Activated naive CD4-positive, alpha-beta T cell (primary cell): ENCODE measurements around the gene TMEM134.
"Not testable (repeated sequence)": the region's sequence is repeated elsewhere in the genome, so short reads cannot be mapped to it uniquely, and the experiment has no call there.

Experiments
- DNase-seq, 4 experiments: peaks; one replicate each; lab custom pipeline; 2025; lab: John Stamatoyannopoulos, UW

TMEM134 gene

GRCh38 chr11:67438158-67438902 lies 30.7 kb downstream of the TMEM134 start:
- DNase-seq, result peak; percentile 32 to 69 (median 48)

- DNase-seq, result no peak
Measured at GRCh38 chr11:67437809-67438157, 31.3 kb downstream of the TMEM134 start.

- peak in 2 of 4 experiments; percentile 75 to 83 for DNase-seq
Measured at GRCh38 chr11:67437082-67437808, 31.8 kb downstream of the TMEM134 start, which contains the start of gene PTPRCAP. PTPRCAP (minus strand) TSS chr11:67437682; CDS start chr11:67437619, 63 bp downstream.

- DNase-seq, result peak in 2 of 4 experiments; percentile 38 to 55
Measured at GRCh38 chr11:67436459-67437081, 32.5 kb downstream of the TMEM134 start.

DNA sequence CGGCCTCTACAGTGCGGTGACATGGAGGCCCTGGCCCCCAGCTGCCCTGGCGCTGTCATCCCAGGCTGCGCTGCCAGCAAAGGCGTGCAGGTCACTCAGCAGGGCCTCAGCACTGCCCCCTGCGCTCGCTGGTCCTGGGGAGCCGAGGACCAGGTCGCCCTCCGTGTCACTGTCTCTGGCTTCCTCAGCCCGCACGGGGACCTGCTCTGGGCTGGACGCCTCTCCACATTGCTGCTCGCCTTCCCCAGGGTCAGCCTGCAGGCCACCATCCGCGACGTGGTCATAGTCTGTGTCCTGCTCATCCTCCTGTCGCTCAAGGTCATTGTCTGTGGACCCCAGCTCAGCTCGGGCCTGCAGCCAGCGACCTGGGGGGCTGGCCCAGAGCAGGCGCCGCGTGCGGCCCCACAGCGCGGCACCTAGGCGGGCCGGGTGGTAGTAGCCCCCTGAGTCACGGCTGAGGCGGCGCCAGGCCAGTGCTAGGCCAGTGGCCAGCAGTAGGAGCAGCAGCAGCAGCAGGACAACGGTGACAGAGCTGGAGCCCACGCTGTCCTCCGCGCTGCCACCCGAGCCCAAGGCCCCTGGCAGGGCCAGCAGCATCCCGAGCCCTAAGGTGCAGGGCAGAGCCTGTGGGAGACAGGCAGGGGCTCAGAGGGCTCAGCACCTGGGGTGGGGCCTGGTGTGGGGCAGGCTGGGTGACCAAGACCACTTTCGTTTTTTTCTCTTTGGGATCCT lies 33.2 kb downstream of the TMEM134 start:
- no peak for DNase-seq

GRCh38 chr11:67435031-67435726 lies 33.9 kb downstream of the TMEM134 start:
- DNase-seq, result no peak

GRCh38 chr11:67434395-67434881 lies 34.6 kb downstream of the TMEM134 start:
- no peak for DNase-seq

DNA sequence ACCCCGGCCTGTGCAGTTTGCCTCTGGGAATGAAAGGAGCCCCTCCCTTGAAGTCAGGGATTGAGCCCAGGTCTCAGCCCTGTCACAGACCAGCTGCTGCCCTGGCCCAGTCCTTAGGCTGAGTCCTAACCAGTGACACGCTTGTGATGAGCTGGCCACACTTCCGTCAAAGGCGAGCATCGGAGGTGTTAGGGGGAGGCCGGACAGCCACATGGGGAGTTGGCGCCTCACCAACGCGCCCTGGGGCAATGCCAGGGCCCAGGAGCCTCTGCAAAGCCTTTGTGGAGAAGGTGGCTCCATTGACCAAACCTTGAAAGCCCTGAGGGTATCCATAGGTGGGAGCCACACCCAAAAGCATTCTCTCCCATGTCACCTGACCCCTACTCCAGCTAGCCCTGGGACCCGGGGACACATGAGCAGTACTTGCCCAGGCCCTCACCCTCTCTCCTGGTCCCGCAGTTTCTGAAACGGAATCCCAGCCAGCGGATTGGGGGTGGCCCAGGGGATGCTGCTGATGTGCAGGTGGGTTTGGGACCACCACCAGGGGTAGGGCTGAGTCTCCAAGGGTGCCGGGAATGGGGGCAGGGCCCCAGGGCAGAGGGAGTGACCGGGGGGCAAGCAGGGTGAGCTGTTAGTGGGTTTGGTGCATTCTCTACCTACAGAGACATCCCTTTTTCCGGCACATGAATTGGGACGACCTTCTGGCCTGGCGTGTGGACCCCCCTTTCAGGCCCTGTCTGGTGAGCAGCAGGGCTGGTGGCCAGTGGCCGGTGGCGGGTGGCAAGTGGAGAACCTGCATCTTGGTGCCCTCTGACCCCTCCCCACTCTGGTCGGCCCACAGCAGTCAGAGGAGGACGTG lies 35.3 kb downstream of the TMEM134 start:
- no peak for DNase-seq

- no peak for DNase-seq
Measured at GRCh38 chr11:67432655-67433349, 36.2 kb downstream of the TMEM134 start.

GRCh38 chr11:67431346-67432249 lies 37.5 kb downstream of the TMEM134 start:
- no peak for DNase-seq

GRCh38 chr11:67429722-67430121 lies 39.3 kb downstream of the TMEM134 start:
- DNase-seq, result no peak

GRCh38 chr11:67429038-67429668 lies 39.9 kb downstream of the TMEM134 start:
- no peak for DNase-seq

GRCh38 chr11:67428052-67429001 lies 40.7 kb downstream of the TMEM134 start, which contains the start of gene RPS6KB2:
RPS6KB2 (plus strand) TSS chr11:67428494; CDS start chr11:67428546, 52 bp downstream.
- DNase-seq, result peak; percentile 95 to 99 (median 98)

DNA sequence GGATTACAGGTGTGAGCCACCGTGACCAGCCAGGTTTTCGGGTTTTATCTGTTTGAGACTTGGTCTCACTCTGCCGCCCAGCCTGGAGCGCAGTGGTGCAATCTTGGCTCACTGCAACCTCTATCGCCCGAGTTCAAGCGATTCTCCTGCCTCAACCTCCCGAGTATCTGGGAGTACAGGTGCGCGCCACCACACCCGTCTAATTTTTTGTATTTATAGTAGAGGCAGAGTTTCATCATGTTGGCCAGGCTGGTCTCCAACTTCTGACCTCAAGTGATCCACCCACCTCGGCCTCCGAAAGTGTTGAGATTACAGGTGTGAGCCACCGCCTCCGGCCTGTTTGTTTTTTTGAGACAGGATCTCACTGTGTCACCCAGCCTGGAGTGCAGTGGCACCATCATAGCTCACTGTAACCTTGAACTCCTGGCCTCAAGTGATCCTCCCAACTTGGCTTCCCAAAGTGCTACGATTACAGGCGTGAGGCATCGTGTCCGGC lies 41.6 kb downstream of the TMEM134 start:
- DNase-seq, result not testable (repeated sequence)

DNA sequence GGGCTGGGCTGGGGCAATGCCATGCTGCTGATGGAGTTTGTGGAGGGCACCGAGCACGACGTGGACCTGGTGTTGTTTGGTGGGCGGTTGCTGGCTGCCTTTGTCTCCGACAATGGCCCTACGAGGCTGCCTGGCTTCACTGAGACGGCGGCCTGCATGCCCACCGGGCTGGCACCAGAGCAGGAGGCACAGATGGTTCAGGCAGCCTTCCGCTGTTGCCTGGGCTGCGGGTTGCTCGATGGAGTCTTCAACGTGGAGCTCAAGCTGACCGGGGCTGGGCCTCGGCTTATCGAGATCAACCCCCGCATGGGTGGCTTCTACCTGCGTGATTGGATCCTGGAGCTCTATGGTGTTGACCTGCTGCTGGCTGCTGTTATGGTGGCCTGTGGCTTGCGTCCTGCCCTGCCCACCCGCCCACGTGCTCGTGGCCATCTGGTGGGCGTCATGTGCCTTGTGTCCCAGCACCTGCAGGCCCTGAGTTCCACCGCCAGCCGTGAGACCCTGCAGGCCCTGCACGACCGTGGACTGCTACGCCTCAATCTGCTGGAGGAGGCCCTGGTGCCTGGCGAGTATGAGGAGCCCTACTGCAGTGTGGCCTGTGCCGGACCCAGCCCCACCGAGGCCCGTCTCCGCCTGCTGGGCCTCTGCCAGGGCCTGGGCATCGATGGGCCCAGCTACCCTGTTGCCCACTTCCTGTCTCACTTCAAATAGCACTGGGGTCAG lies 45.0 kb downstream of the TMEM134 start:
- no peak for DNase-seq

DNA sequence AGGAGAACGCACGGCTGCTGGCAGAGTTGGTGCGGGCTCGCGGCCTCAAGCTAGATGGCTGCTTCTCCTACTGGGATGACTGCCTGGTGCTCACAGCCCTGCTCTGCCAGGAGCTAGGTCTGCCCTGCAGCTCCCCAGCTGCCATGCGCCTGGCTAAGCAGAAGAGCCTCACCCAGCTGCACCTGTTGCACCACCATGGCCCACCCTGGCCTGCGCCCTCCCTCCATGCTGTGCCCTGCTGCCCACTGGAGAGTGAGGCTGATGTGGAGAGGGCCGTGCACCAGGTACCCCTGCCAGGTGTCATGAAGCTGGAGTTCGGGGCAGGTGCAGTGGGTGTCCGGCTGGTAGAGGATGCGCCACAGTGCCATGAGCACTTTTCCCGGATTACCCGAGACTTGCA lies 45.6 kb downstream of the TMEM134 start:
- DNase-seq, result no peak
